GM06990 (cell line): ENCODE results near the gene SNAPC3.

Experiments
- DNase-seq: peaks from one replicate; pipeline ENCODE4 v3.0.0-alpha.2; 2011; ENCODE audit not compliant: insufficient read length; ENCODE audit errors: extremely low read depth
- H3K27me3 ChIP-seq: replicated peaks from 2 replicates; pipeline ENCODE4 v1.6.0; 2011; ENCODE audit warnings: low read length; ENCODE audit not compliant: control insufficient read depth, insufficient read depth
- H3K36me3 ChIP-seq: 2 replicates; pipeline ENCODE4 v1.5.1; 2011; ENCODE audit warnings: low read length; ENCODE audit not compliant: control insufficient read depth, insufficient read depth
- H3K4me3 ChIP-seq: replicated peaks from 2 replicates; pipeline ENCODE4 v1.5.1; 2011; ENCODE audit warnings: low read depth, mild to moderate bottlenecking, control low read depth, low read length
- TF ChIP-seq, protein P1 (sequence below): IDR thresholded peaks from 2 replicates; pipeline ENCODE4 v1.5.1; 2011; ENCODE audit warnings: low read length, control low read depth, mild to moderate bottlenecking, inconsistent platforms; ENCODE audit not compliant: insufficient read depth, poor library complexity, severe bottlenecking

The SNAPC3 gene

DNA sequence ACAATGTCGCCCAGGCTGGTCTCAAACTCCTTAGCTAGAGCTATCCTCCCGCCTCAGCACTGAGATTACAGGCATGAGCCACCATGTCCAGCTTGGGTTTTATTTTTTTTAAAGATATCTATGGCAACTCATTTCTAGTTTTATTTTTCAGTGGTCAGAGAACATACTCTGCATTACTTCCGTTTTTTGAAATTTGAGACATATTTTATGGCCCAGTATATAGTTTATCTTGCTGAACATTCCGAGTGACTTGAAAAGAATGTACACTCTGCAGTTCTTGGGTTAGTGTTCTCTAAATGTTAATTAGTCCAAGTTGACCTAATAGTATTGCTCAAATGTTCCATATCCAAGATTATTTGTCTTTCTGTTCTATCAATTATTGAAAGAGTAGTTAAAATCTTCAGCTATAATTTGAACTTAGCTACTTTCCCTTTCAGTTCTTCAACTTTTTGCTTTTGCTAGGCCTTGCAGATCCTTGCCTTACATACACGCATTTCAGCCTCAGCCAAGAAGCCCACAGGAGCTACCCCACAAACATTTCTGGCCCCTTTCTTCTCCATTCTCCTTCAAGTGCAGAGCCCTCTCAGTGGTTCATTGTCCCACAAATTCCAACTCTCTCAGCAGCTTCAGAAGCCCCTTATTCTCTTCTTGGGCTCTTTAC is 22.3 kb upstream of the SNAPC3 start:
- Histone ChIP-seq H3K4me3 (no peak overlapping the region), H3K36me3 (no peaks in the 10 kb centered on the region), H3K27me3 (no peaks in the 10 kb centered on the region)
- TF ChIP-seq, protein P1, sequence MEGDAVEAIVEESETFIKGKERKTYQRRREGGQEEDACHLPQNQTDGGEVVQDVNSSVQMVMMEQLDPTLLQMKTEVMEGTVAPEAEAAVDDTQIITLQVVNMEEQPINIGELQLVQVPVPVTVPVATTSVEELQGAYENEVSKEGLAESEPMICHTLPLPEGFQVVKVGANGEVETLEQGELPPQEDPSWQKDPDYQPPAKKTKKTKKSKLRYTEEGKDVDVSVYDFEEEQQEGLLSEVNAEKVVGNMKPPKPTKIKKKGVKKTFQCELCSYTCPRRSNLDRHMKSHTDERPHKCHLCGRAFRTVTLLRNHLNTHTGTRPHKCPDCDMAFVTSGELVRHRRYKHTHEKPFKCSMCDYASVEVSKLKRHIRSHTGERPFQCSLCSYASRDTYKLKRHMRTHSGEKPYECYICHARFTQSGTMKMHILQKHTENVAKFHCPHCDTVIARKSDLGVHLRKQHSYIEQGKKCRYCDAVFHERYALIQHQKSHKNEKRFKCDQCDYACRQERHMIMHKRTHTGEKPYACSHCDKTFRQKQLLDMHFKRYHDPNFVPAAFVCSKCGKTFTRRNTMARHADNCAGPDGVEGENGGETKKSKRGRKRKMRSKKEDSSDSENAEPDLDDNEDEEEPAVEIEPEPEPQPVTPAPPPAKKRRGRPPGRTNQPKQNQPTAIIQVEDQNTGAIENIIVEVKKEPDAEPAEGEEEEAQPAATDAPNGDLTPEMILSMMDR = no peak
- no peak for DNase-seq

DNA sequence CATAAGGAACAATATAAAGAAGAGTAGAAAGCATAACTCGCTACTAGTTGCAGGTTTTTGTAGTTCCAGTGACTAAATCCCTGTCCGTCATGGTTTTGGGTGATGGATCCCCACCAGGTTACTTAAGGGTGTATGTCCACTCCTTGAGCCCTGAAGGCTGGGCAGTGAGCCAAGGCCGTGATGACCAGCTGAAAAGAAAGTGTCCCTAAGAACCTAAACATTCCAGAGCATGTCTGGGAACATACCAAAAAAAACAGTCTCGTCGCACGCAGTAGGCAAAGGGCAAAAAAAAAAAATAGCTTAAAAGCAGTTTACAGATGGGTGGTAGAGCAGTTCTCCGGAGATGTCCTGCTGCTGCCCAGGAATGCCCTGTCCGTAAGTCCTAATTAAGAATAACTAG is 21.4 kb upstream of the SNAPC3 start:
- DNase-seq = no peak
- no peak overlapping the region for H3K4me3 ChIP-seq

DNA sequence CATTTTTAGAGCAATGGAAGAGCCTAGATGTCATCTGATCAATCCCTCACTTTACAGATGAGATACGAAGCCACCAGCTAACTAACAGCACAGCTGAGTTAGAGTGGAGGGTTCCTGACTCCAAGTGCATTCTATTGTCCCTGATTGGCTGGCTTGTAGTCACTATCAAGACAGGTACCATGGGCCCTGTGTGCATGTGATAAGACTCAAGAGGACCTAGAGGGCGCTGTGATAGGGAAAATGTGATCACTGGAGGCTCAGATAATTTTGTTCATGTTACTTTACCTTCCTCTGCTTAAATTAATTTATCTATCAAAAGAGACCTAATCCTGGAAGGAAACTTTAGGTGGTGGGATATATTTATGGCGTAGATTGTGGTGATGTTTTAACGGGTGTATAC is 19.5 kb upstream of the SNAPC3 start:
- H3K36me3 ChIP-seq = no peaks in the 10 kb centered on the region
- no peaks in the 10 kb centered on the region for H3K27me3 ChIP-seq
- no peak overlapping the region for H3K4me3 ChIP-seq
- TF ChIP-seq, protein P1 = peak; percentile 45
- DNase-seq = no peak

More for the DNA sequence above, 21.4 kb upstream of the SNAPC3 start:
- TF ChIP-seq, protein P1 = no peak
- H3K27me3 ChIP-seq = no peaks in the 10 kb centered on the region
- no peaks in the 10 kb centered on the region for H3K36me3 ChIP-seq

DNA sequence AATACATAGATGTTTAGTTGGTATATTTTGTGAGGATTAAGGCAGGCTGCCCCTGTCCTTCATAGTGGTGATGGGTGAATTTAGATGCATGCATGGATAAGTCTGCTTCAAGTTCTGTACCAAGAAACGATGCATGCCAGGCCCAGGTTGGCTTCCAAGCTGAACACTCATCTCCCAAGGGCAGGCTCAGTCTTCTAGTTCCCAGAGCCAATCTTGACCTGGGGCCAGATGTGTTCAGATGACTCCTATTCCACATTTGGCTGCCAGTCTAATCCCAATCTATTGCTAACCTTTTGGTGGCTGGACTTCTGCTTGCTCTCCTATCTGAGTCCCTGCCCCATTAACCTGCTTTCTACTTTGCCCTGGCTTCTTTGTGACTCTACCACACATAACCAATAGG is 18.5 kb upstream of the SNAPC3 start:
- TF ChIP-seq, protein P1 = no peak
- H3K4me3 ChIP-seq = no peak overlapping the region
- DNase-seq = no peak
- H3K27me3 ChIP-seq = no peaks in the 10 kb centered on the region
- no peaks in the 10 kb centered on the region for H3K36me3 ChIP-seq

DNA sequence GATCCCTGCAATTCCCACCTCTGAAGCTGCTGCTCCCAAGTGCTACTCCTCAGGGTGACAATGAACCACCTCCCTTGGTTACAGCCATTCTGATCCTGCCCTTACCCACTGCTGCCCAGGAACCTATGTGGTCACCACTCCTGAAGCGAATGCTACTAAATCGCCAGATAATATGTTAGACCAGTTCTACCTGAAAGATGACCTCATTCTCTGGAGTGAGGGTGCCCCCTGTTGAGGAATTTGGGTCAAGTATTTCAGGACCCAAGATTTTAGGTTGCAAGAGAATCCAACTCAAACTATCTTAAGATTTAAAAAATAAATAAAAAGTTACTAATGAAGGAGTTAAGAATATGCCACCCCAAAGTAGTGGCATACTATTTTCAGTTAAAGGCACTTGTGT is 5.8 kb upstream of the SNAPC3 start:
- Histone ChIP-seq H3K27me3 (no peaks in the 10 kb centered on the region), H3K4me3 (no peak overlapping the region), H3K36me3 (no peaks in the 10 kb centered on the region)
- TF ChIP-seq, protein P1 = peak; percentile 45
- DNase-seq = no peak

DNA sequence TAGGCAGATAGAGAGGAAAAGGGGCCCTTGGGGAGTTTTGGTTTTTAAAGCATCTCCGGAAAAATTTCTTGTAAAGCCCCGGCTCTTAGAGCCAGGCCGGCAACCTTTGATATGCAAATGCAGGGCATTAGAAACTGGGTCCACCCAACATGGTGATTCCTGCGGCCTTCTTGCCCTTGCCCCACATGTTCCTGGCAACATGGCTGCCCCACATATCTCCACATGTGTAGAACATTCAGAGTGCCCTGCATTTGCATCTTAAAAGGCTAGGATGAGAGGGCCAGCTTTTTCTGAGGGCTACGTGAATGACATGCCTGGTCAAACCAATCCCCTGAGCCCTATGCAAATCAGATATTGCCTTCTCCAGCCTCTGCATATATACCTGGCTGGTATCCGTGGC is 5.0 kb upstream of the SNAPC3 start:
- TF ChIP-seq, protein P1 = no peak
- no peak overlapping the region for H3K4me3 ChIP-seq
- H3K36me3 ChIP-seq = no peaks in the 10 kb centered on the region
- H3K27me3 ChIP-seq = no peaks in the 10 kb centered on the region
- no peak for DNase-seq
